HepG2 (cell line): ENCODE measurements around the gene CASZ1.

Source experiments
- EP300 ChIP-seq, 3 experiments: sonication (generic) in 1 of 3; formaldehyde crosslinking in 1 of 3; IDR thresholded peaks; 2 replicates each; pipeline versions ENCODE4 v1.5.1 to v1.6.1; 2011 to 2020; ENCODE audit warnings: low read depth in 2 of 3, low read length in 2 of 3, borderline replicate concordance in 1 of 3, improper control_type of control experiment in 1 of 3, mild to moderate bottlenecking in 1 of 3, missing genetic modification reagents in 1 of 3, moderate library complexity in 1 of 3
- GTF2F1 ChIP-seq: fragments of 150-350 bp; IDR thresholded peaks from 2 replicates; pipeline ENCODE4 v1.6.1; 2014; ENCODE audit warnings: low read length
- HNRNPLL ChIP-seq: fragments of 200-400 bp; formaldehyde crosslinking; IDR thresholded peaks from 2 replicates; pipeline ENCODE4 v1.6.1; 2017; ENCODE audit warnings: mild to moderate bottlenecking, low read depth, low read length; ENCODE audit not compliant: poor library complexity, severe bottlenecking
- KAT7 ChIP-seq: IDR thresholded peaks from 2 replicates; pipeline ENCODE4 v1.6.1; 2018; ENCODE audit warnings: borderline replicate concordance, missing compliant biosample characterization
- ZNF558 ChIP-seq: sonication (generic); formaldehyde crosslinking; IDR thresholded peaks from 2 replicates; pipeline ENCODE4 v1.9.0; 2022; ENCODE audit warnings: mild to moderate bottlenecking, missing genetic modification reagents, borderline replicate concordance
- TF ChIP-seq, protein P1 (sequence below), 2 experiments: sonication (generic) in 1 of 2; formaldehyde crosslinking in 1 of 2; IDR thresholded peaks; 2 replicates each; pipeline versions ENCODE4 v1.5.1 to v1.6.1; 2011 to 2020; ENCODE audit warnings: borderline replicate concordance in 1 of 2, low read depth in 1 of 2, low read length in 1 of 2, mild to moderate bottlenecking in 1 of 2, missing genetic modification reagents in 1 of 2, moderate library complexity in 1 of 2
- TF ChIP-seq, protein P2 (sequence below): sonication (generic); formaldehyde crosslinking; IDR thresholded peaks from 2 replicates; pipeline ENCODE4 v1.5.1; 2020; ENCODE audit warnings: mild to moderate bottlenecking, missing genetic modification reagents, moderate library complexity

DNA sequence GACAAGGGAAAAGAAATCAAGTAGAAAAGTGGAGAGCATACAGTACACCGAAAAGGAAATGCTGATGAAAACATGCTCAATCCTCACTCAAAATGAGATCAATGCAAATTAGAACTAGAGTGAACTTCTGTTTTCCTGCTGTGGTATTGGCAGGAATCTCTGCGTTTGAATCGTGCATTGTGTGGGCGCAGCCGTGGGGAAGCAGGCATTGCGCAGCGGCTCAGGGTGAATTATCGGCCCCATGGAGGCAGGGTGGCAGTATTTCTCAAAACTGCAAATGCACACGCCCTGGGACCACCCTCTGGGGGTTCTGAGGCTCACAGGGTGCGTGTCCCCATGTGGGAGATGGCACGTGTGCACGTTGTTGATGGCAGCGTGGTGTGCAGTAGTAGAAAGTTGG, 181.1 kb downstream of the CASZ1 start:
- TF ChIP-seq KAT7 (CRISPR knock-in tag): no peak
- TF ChIP-seq HNRNPLL: no peak
- TF ChIP-seq, protein P1, sequence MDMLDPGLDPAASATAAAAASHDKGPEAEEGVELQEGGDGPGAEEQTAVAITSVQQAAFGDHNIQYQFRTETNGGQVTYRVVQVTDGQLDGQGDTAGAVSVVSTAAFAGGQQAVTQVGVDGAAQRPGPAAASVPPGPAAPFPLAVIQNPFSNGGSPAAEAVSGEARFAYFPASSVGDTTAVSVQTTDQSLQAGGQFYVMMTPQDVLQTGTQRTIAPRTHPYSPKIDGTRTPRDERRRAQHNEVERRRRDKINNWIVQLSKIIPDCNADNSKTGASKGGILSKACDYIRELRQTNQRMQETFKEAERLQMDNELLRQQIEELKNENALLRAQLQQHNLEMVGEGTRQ (IDR thresholded peaks at IDR 0.05; ENCODE audit: low read depth, low read length): no peak
- TF ChIP-seq, protein P1 (CRISPR knock-in tag; IDR thresholded peaks at IDR 0.05; ENCODE audit: borderline replicate concordance): no peak
- TF ChIP-seq, protein P2, sequence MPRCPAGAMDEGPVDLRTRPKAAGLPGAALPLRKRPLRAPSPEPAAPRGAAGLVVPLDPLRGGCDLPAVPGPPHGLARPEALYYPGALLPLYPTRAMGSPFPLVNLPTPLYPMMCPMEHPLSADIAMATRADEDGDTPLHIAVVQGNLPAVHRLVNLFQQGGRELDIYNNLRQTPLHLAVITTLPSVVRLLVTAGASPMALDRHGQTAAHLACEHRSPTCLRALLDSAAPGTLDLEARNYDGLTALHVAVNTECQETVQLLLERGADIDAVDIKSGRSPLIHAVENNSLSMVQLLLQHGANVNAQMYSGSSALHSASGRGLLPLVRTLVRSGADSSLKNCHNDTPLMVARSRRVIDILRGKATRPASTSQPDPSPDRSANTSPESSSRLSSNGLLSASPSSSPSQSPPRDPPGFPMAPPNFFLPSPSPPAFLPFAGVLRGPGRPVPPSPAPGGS (CRISPR knock-in tag): no peak
- TF ChIP-seq GTF2F1: no peak
- no peak for TF ChIP-seq EP300 (IDR thresholded peaks at IDR 0.05; ENCODE audit: low read depth in 2 of 2, low read length in 2 of 2)
- no peak for TF ChIP-seq EP300 (CRISPR knock-in tag; IDR thresholded peaks at IDR 0.05; ENCODE audit: borderline replicate concordance)
- no peak for TF ChIP-seq ZNF558 (CRISPR knock-in tag)
